Measurements from ENCODE around the gene KRTAP3-2. TPM values are rescaled to one million over a fixed set of nuclear protein-coding genes. Genes with fewer than 3 reads are reported as not detected.

Gene KRTAP3-2
- total RNA-seq, 4 donors from 2014 or later: not detected

DNA sequence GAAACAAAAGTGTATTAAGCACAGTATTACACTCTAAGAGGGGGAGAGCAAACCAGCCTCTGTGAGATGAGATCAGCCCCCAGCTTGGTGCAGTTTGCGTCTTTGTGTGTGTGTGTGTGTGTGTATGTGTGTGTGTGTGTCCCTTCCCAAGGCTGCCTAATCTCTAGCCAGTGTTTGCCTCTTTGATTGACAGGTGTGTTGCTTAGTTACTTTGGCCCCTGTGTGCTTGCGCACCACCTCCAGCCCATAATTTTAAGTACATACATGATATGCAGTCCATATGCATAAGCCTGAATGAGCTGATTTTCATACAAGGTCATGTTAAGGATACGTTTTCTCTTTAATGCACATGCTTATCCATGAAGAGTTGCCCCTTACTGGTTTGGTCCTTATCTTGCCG, 2.1 kb upstream of the KRTAP3-2 start:
- intact Hi-C loops (cut with DNase I; ENCODE audit: low total_unique reads): no loop called here
- TF ChIP-seq, protein P1, sequence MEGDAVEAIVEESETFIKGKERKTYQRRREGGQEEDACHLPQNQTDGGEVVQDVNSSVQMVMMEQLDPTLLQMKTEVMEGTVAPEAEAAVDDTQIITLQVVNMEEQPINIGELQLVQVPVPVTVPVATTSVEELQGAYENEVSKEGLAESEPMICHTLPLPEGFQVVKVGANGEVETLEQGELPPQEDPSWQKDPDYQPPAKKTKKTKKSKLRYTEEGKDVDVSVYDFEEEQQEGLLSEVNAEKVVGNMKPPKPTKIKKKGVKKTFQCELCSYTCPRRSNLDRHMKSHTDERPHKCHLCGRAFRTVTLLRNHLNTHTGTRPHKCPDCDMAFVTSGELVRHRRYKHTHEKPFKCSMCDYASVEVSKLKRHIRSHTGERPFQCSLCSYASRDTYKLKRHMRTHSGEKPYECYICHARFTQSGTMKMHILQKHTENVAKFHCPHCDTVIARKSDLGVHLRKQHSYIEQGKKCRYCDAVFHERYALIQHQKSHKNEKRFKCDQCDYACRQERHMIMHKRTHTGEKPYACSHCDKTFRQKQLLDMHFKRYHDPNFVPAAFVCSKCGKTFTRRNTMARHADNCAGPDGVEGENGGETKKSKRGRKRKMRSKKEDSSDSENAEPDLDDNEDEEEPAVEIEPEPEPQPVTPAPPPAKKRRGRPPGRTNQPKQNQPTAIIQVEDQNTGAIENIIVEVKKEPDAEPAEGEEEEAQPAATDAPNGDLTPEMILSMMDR (IDR thresholded peaks at IDR 0.05): no peak
- no peak for TF ChIP-seq POLR2A (IDR thresholded peaks at IDR 0.05)
- no peak for DNase-seq

DNA sequence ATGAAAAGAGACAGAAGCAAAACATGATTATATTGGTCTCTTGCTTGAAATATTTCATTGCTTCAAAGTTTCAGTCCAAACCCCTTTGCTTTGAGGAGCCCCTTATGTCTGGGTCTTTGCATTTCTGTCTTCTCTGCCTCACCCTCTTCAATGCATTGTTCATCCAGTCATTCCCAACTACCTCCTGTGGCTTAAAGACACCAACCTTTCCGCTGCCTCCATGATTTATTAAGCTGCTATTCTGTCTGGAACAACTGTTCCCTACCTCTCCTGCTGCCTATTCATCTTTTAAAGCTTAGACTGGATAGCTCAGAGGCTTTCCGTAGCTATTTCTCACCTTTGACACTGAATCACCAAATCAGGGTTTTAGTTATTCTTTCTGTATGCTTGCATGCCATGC, 2.3 kb downstream of the KRTAP3-2 start:
- no peaks in the 10 kb centered on the region for H3K36me3 ChIP-seq
- TF ChIP-seq POLR2A (IDR thresholded peaks at IDR 0.05): no peak
- TF ChIP-seq, protein P1 (IDR thresholded peaks at IDR 0.05): no peak

More for the DNA sequence above, 2.1 kb upstream of the KRTAP3-2 start:
- Histone ChIP-seq H3K36me3 (no peaks in the 10 kb centered on the region), H3K4me3 (no peak overlapping the region), H3K27ac (no peak overlapping the region), H3K9me3 (no peaks in the 10 kb centered on the region), H3K4me1 (no peaks in the 10 kb centered on the region), H3K27me3 (no peaks in the 10 kb centered on the region)

DNA sequence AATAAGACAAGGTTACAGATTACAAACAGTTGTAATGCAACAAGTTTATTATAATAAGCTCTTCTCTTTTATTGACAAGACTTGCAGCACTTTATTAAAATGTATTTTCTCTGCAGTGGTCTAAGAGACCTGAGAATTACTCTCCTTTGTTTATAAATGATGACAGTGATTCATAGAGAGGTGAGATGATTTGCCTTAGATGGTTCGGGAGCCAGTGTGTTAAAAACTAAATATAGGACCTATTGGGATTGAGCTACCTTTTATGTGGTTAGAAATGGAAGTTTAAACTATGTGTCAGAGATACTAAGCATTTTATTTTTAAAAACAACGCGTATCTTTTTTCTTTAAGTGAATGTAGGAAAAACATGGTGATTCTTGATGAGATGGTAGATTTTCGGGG, 2.9 kb downstream of the KRTAP3-2 start:
- no peaks in the 10 kb centered on the region for H3K36me3 ChIP-seq
- no peaks in the 10 kb centered on the region for H3K9me3 ChIP-seq
- H3K27ac ChIP-seq: no peak overlapping the region
- intact Hi-C loops (cut with DNase I; ENCODE audit: low total_unique reads): no loop called here
- no peak overlapping the region for H3K4me3 ChIP-seq
- no peak for DNase-seq
- no peaks in the 10 kb centered on the region for H3K4me1 ChIP-seq
- H3K27me3 ChIP-seq: no peaks in the 10 kb centered on the region
- TF ChIP-seq, protein P1 (IDR thresholded peaks at IDR 0.05): no peak
- TF ChIP-seq POLR2A (IDR thresholded peaks at IDR 0.05): no peak

More for the DNA sequence above, 2.3 kb downstream of the KRTAP3-2 start:
- no peak overlapping the region for H3K27ac ChIP-seq
- no peaks in the 10 kb centered on the region for H3K27me3 ChIP-seq
- no peak overlapping the region for H3K4me3 ChIP-seq
- no peak for DNase-seq
- H3K4me1 ChIP-seq: no peaks in the 10 kb centered on the region
- H3K9me3 ChIP-seq: no peaks in the 10 kb centered on the region
- intact Hi-C loops (cut with DNase I; ENCODE audit: low total_unique reads): no loop called here

GRCh38 chr17:40995116-40995515, 4.6 kb downstream of the KRTAP3-2 start:
- Histone ChIP-seq H3K36me3 (no peaks in the 10 kb centered on the region), H3K27me3 (no peaks in the 10 kb centered on the region), H3K4me1 (no peaks in the 10 kb centered on the region), H3K27ac (no peak overlapping the region), H3K9me3 (no peaks in the 10 kb centered on the region), H3K4me3 (no peak overlapping the region)
- TF ChIP-seq, protein P1 (IDR thresholded peaks at IDR 0.05): no peak
- no peak for TF ChIP-seq POLR2A (IDR thresholded peaks at IDR 0.05)
- no peak for DNase-seq
- intact Hi-C loops (cut with DNase I; ENCODE audit: low total_unique reads): no loop called here

GRCh38 chr17:40993839-40994238, 5.9 kb downstream of the KRTAP3-2 start, which contains the start of gene KRTAP3-3:
KRTAP3-3 (minus strand) TSS chr17:40994164; CDS start chr17:40994097, 67 bp downstream.
- Histone ChIP-seq H3K4me3 (no peak within 1 kb of the TSS), H3K4me1 (no peaks in the 10 kb centered on the region), H3K9me3 (no peaks in the 10 kb centered on the region), H3K27me3 (no peaks in the 10 kb centered on the region), H3K27ac (no peak within 1 kb of the TSS), H3K36me3 (no peaks in the 10 kb centered on the region)
- TF ChIP-seq POLR2A (IDR thresholded peaks at IDR 0.05): no peak
- TF ChIP-seq, protein P1 (IDR thresholded peaks at IDR 0.05): no peak
- no peak for DNase-seq
- intact Hi-C loops (cut with DNase I; ENCODE audit: low total_unique reads): no loop called here

Measured in uterus (tissue), 4 donors.